Measurements from ENCODE around the gene RAB6B.
A peak's percentile ranks its signal among the peaks of the same experiment; 100 is the strongest.

GRCh38 chr3:133930341-133930933, 34.8 kb upstream of the RAB6B start:
- TF ChIP-seq EP300 (conservative IDR thresholded peaks at IDR 0.05; ENCODE audit: poor library complexity, severe bottlenecking) (no peak), CTCF (IDR thresholded peaks at IDR 0.05; ENCODE audit: poor library complexity, severe bottlenecking) (peak; percentile 81), TAF1 (IDR thresholded peaks at IDR 0.05; ENCODE audit: low read depth) (no peak), SMC3 (conservative IDR thresholded peaks at IDR 0.05; ENCODE audit: poor library complexity) (peak; percentile 74), REST (IDR thresholded peaks at IDR 0.05; ENCODE audit: borderline replicate concordance) (no peak), POLR2AphosphoS5 (IDR thresholded peaks at IDR 0.05) (no peak), EZH2 (IDR thresholded peaks at IDR 0.05; ENCODE audit: borderline replicate concordance, insufficient read depth, low read length, poor library complexity, severe bottlenecking) (no peak), RAD21 (conservative IDR thresholded peaks at IDR 0.05) (peak; percentile 74), MXI1 (conservative IDR thresholded peaks at IDR 0.05; ENCODE audit: poor library complexity, severe bottlenecking) (no peak)
